Activated CD4-positive, alpha-beta T cell treated with anti-CD3 and anti-CD28 coated beads for 1 hour (primary cell): ENCODE measurements around the gene ZNF692.
"Not testable (repeated sequence)": the region's sequence is repeated elsewhere in the genome, so short reads cannot be mapped to it uniquely, and the experiment has no call there.

Experiments used
- DNase-seq: peaks from one replicate; pipeline ENCODE4 v3.0.0-alpha.2; 2020

ZNF692 gene, protein sequence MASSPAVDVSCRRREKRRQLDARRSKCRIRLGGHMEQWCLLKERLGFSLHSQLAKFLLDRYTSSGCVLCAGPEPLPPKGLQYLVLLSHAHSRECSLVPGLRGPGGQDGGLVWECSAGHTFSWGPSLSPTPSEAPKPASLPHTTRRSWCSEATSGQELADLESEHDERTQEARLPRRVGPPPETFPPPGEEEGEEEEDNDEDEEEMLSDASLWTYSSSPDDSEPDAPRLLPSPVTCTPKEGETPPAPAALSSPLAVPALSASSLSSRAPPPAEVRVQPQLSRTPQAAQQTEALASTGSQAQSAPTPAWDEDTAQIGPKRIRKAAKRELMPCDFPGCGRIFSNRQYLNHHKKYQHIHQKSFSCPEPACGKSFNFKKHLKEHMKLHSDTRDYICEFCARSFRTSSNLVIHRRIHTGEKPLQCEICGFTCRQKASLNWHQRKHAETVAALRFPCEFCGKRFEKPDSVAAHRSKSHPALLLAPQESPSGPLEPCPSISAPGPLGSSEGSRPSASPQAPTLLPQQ

DNA sequence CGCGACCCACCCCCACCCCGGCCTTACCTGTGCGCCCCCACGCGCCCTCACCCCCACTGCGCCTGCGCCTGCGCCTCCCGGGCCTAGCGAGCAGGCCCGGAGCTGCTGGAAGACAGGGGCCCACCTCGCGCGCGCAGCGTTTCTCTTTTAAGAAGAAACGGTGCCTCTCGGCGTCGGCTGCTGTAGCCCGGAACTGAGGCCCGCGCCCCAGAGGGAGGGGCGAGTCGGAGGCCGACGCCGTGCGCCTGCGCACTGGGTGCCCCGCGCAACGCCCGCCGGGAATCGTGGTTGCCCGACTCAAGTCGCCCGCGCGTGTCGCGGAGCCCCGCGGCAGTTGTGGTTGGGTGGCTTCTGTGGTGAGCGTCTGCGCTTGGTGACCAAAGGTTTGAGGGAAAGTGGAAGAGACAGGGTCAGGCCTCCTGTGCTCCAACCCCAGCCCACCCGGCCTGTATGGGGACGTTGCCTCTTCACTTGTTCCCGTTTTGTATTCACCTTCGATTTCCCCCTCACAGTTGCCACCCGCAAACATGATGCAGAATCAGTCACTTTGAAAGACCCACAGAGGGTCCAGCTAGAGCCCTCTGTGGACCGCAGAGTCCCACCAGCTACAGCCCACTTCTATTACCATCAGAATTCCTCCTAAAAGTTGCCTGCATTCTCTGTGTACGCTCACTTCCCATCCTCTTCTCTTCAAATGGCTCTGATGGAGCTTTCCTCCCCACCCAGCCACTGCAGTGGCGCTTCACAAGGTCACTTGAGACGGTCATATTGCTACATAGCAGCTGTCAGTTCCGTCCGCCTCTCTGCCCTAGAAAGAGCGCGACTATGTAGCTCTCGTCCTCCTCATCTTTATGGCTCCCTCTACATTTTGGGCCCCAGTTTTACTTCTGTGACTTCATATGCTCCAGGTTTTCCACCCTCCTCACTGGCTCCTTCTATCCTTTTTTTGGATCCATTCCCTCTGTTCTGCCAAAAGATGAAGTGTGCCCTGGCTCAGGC, at the start of gene ZNF692:
ZNF692 (minus strand) TSS at position 195 of the 999 bp plus-strand sequence. CDS start 776 bp downstream, outside the sequence.
- DNase-seq, result peak; percentile 96

DNA sequence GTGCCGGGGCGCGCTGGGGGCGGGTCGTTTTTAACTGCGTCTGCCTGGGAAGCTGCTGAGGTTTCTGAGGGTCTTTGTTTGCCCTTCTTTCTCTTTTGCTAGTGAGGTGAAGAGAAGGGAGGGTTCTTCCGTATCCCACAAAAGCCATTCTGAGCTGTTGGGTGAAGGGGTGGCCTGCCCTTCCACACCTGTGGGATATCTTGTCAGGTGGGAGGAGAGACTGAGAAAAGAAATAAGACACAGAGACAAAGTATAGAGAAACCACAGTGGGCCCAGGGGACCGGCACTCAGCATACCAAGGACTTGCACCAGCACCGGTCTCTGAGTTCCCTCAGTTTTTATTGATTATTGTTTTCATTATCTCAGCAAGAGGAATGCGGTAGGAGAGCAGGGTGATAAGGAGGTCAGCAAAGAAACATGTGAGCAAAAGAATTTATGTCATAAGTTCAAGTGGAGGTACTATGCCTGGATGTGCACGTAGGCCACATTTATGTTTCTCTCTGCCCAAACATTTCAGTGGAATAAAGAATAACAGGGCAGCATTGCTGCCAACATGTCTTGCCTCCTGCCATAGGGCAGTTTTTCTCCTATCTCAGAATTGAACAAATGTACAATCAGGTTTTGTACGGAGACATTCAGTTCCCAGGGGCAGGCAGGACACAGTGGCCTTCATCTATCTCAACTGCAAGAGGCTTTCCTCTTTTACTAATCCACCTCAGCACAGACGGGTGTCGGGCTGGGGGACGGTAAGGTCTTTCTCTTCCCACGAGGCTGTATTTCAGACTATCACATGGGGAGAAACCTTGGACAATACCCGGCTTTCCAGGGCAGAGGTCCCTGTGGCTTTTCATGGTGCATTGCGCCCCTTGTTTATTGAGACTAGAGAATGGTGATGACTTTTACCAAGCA, 48.1 kb upstream of the ZNF692 start:
- DNase-seq, result no peak

DNA sequence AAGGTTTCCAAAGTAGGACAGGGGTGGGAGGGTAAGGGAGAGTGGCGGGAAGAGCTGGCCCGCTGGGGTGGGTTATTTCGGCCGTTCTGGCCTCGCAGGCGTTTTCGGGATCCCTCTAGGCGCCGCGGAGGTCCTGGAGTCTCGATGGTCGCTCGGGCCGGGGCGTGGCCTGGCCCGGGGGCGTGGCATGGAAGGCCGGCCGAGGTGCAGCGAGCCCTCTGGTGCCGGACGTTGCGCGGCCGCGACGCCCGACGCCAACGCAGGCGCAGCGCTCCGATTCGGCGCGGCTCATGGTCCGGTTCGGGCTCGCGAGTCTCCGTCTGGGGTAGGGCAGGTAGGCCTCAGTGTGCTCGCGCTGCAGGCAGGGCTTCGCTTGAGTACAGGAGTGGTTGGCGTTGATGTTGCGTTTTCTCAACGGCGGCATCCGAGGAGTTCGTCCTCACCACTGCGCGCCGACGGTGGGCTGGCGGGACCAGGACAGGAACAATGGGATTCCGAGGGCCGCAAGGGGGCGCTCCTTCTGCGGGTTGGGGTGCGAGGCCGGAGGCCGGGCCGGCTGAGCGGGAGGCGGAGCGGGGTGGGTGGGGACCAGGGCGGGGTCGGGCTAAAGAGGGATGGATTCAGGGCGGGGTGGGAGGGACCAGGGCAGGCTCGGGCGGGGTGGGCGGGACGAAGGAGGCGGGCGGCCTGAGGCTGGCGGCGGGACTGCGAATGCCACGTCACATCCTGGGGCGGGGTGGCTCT, 47.3 kb upstream of the ZNF692 start, which contains the start of gene PGBD2:
PGBD2 (plus strand) TSS at position 227 of the 744 bp plus-strand sequence. CDS start 7,628 bp downstream, outside the sequence.
- peak; percentile 91 for DNase-seq

DNA sequence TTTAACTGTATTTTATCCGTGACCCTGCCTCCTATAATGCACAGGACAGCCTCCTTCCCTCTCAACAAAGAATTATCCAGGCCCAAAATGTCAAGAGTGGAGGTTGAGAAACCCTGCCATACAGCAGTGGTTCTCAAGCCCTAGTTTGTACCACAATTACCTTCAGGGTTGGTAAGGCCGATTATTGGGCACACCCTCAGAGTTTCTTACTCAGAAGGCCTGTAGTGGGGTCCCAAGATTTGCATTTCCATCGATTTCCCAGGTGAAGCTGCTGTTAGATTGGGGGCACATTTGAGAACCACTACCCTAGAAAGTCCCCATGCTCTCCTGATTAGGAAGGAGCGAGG, 46.8 kb upstream of the ZNF692 start:
- DNase-seq, result no peak

DNA sequence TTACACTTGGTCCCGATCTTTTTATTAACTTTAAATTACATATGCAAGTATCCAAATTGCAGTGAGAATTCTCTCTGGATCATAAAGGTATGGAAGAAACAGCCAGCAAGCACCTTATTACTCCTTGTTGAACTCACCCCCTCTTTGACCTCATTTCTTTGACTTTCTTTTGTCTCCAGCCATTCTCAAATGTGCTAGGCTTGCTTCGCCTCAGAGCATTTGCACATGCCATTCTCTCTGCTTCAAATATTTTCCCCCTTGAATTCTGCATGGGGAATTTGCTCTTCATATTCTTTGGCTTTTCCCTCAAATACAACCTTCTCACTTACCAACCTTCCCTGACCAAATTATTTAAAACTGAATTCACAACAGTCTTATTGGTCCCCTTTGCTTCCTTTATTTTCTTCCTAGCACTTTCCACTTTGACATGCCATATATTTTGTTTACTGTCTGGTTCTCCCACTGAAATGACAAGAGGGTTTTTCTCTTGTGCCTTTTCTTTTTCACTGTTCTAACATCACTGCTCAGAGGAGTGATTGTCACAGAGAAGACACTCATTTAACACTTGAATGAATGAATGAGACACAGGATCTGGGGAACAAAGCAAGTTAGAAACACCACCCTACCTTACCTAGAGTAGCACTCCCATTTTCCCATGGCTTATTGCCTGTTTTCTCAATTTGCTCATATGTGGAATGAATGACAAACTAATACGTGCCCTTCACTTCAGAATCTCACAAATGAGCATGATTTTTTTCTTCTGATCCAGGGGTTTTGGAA, 45.7 kb upstream of the ZNF692 start:
- no peak for DNase-seq

DNA sequence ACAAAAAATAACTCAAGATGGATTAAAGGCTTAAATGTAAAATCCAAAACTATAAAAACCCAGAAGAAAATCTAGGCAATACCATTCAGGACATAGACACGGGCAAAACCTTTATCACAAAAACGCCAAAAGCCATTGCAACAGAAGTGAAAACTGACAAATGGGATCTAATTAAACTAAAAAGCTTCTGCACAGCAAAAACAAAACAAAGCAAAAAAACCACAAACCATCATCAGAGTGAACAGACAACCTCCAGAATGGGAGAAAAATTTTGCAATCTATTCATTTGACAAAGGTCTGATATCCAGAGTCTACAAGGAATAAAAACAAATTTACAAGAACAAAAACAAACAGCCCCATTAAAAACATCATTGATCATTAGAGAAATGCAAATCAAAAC, 42.7 kb upstream of the ZNF692 start:
- DNase-seq, result no peak

DNA sequence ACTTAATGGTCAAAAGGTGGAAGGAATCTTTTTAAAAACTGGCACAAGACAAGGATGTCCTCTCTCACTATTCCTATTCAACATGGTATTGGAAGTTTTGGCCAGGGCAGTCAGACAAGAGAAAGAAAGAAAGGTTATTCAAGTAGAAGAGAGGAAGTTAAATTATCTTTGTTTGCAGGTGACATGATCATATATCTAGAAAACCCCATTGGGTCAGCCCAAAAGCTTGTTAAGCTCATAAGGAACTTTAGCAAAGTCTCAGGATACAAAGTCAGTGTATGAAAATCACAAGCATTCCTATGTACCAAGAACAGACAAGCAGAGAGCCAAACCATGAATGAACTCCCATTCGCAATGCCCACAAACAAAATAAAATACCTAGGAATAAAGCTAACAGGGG, 41.8 kb upstream of the ZNF692 start:
- DNase-seq, result no peak

DNA sequence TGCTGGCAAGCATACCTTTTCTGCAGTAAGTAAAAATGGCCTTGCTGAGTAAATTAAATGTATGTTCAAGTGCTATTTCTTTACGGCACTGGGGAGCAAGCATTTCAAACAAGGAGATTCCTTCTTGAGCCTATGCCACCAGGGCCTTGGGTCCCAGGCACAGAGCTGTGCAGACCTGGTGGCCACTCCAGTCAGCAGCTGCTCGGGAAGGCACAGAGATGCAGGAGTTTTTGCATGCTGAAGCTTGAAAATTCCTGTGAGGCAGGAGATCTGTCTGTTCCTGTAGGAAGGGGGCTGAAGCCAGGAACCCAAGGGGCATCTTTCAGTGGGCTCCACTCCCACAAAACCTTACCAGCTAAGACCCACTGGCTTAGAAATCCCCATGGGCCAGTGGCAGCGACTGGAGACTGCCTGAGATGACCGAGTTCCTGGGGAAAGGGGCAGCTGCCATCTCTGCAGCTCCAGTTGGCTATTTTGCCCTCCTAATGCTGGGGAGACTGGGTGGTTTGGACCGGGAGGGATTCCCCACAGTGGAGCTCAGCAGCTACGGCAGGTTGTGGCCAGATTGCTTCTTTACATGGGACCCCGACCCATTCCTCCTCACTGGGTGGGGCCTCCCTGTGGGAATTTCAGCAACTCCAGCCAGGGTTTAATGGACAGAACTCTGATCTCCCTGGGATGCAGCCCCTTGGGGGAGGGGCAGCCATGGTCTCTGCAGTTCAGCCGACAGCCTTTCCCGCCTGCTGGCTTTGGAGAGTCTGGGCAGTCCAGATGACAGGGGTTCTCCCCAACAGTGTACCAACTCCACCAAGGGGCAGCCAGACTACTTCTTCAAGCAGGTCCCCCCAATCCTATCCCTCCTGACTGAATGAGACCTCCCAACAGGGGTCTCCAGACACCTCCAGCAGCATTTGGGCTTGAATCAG, 38.8 kb upstream of the ZNF692 start:
- DNase-seq, result no peak

DNA sequence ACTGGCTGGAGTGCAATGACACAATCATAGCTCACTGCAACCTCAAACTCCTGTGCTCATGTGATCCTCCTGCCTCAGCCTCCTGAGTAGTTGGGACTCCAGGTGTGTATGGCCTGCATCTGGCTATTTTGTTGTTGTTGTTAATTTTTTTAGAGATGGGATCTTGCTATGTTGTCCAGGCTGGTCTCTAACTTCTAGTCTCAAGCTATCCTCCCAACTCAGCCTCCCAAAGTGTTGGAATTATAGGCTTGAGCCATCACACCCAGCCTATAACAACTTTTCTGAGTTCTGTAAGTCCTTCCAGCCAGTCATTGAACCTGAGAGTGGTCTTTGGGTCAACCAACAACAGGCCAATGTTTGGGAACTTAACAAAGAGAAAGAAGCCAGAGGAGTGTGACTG, 36.0 kb upstream of the ZNF692 start:
- no peak for DNase-seq

DNA sequence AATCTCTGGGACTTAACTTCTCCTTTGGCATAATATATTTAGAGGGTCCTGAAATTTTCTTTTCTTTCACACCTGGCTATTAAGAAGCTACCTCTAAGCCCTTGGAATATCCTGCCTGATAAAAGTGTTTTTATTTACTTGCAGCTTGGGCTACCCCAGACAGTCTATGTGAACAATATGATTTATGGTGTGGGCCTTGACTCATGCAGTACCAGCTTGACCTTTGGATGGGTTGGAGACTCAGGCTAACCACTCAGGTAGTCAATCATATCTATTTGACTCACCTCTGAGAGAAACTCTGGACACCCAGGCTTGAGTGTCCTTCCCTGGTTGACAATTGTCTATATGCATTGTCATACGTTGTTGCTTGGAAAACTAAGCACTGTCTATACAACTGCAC, 33.7 kb upstream of the ZNF692 start:
- no peak for DNase-seq

DNA sequence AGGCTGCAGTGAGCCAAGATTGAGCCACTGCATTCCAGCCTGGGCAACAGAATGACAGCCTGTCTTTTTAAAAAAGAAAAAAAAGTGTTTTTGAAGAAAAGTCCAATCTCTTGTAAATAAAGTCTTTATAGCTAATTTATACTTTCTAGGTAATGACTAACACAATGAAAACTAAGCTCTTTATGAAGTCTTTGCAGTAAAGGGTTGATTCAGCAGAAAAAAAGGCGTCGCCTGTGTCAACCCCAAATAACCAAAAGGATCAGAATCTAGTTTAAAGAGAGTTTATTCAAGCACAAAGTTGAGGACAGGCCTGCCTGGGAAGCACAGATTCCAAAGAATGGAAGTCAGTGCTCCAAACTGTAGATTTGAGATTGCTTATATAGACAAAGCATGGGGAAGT, 32.9 kb upstream of the ZNF692 start:
- no peak for DNase-seq

DNA sequence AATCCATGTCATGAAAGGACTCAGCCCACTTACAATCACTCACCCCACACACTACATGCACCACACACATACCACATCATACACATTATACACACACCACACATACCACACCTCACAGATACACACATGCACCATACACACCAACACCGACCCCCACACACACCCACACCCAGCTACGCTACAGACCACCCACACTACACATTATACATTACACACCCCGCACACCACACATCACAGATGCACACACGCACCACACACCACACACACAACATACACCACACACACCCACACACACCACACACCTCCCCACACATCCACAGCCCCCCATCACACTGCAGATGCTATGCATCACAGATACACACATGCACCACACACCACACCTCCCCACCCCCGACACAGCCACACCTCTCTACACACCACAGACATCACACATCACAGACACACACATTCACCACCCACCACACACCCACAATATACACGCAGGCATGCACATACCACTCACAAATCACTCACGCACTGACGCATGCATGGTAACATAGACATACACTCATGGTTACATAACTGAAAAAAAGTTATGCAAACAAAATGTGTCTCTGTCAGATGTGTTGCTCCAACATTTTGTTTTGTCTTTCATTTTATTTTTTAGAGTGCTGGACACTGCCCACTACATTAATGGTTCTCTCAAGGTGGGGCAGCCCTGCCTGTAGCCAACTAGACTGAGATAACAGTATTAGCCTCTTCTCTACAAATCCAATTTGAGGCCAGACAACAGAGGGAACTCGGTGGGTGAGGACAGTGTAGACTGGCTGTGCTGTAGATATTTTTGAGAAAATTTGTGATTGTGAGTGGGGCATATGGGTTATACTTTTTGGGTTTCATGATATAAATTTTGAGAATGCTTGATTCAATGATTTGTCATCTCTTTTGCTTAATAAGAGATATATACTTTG, 31.9 kb upstream of the ZNF692 start:
- DNase-seq, result no peak

DNA sequence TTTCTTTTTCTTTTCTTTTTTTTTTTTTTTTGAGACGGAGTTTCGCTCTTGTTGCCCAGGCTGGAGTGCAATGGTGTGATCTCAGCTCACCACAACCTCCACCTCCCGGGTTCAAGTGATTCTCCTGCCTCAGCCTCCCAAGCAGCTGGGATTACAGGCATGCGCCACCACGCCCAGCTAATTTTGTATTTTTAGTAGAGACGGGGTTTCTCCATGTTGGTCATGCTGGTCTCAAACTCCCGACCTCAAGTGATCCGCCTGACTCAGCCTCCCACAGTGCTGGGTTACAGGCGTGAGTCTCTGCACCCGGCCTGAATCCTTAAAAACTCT, 31.0 kb upstream of the ZNF692 start:
- DNase-seq, result not testable (repeated sequence)

DNA sequence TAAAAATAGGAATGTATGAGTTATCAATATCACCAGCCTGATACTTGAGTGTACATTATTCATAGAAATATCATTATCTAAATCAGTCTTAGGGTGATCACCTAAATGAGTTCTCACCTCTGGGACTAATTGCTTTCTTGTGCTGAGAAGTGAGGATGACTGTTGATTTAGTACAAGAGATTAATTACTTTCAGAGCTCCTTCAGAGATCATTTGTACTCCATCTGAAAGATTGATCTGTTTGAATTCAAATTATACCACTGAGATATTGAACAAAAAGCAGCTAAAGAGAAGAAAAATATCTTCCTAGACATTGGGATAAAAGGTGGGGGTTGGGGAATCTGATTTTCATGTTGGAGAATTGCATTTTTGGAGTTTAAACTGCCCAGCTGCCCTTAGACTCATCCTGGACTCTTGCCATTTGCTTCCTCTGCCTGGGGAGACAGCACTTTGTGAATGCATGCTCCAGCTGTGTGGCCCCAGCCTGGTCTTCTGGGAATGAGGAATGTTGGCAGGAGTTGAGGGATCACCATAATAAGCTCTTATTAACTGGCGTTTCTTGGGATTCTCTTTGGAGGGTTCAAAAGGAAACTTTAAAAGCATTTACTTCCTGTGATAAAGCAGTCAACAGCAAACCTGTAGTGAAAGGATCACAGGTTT, 27.5 kb upstream of the ZNF692 start:
- DNase-seq, result no peak

DNA sequence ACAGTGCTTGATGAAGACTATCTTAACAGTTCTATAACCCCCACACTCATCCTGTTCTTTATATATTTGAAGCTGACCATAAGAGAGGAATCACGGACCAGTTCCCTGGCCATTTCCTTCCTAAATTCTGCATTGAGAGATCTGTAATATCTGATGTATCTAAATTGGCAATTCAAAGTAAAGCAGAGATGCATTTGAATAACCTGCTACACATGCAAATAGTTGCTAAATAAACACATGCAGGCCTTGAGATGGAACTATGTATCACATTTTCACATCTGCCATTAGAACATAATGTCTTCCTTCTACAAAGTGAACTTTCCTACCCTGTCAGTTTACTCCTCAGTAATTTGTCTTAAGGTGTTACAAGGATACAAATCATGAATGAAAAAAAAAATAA, 26.8 kb upstream of the ZNF692 start:
- no peak for DNase-seq

DNA sequence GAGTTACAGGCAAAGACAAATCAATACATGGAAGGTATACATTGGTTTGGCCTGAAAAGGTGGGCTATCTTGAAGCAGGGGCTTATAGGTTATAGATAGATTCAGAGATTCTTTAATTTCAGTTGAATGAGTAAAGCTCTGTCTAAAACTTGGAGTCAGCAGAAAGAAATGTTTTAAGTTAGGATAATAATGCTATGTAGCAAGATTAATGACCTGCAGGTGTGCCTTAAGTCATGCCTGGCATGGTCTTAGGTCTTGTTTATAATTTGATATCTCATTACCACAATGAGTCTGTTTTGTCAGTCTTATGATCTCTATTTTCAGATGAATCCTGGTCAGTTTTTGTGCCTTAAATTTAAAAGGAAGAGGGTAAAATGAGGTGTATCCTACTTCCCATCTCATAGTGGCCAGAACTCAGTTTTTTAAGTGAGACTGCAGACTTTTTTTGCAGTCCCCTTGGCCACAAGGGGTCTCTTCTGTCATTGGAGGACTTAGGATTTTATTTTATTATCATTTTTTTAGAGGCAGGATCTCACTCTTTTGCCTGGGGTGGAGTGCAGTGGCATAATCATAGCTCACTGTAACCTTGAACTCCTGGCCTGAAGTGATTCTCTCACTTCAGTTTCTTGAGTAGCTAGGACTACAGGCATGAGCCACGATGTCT, 25.9 kb upstream of the ZNF692 start:
- no peak for DNase-seq

DNA sequence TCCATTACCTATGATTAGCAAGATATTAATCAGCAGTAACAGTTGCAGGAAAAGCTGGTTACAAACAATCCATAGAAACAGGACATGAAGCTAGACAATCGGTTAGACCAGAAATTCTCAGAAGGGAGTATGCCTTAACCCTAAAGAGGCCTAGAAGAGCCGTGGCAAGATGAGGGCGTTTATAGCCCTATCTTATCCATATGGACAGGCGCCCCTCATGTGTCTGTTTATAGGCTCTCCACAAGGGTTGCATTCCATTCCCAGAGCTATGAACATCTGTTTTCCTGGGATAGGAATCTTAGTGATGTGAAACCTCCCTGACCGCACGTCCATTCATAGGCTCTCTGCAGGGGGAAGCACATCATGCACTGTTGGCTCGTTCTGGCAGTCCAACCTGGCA, 23.5 kb upstream of the ZNF692 start:
- DNase-seq, result not testable (repeated sequence)
